GM23338 (cell line): ENCODE measurements around the gene CADPS. TPM values are rescaled to one million over a fixed set of nuclear protein-coding genes. Genes with fewer than 3 reads are reported as not detected.

Experiments used
- ATAC-seq: fragments of 200-7000 bp; cut with Tn5 transposase; 3 replicates; pipeline ENCODE4 v1.9.1; 2020
- DNase-seq: peaks from one replicate; pipeline ENCODE4 v3.0.0-alpha.2; 2015; ENCODE audit warnings: low spot score
- H2AFZ ChIP-seq: fragments of 200-600 bp; sonication (generic); 2 replicates; pipeline ENCODE4 v1.8.0; 2016; ENCODE audit warnings: antibody characterized with exemption, mild to moderate bottlenecking, moderate library complexity
- H3F3A ChIP-seq: fragments of 200-600 bp; sonication (generic); replicated peaks from 2 replicates; pipeline ENCODE4 v1.8.0; 2017; ENCODE audit warnings: antibody characterized with exemption, mixed run types, low read depth
- H3K27ac ChIP-seq: fragments of 200-600 bp; sonication (generic); 2 replicates; pipeline ENCODE4 v1.6.1; 2016; ENCODE audit warnings: low read depth
- H3K27me3 ChIP-seq: fragments of 200-600 bp; sonication (generic); 2 replicates; pipeline ENCODE4 v1.8.0; 2016; ENCODE audit warnings: mild to moderate bottlenecking, mixed run types, moderate library complexity; ENCODE audit not compliant: insufficient read depth
- H3K36me3 ChIP-seq: fragments of 200-600 bp; sonication (generic); 2 replicates; pipeline ENCODE4 v1.8.0; 2016; ENCODE audit warnings: mild to moderate bottlenecking; ENCODE audit not compliant: insufficient read depth
- H3K4me1 ChIP-seq: fragments of 200-600 bp; sonication (generic); 2 replicates; pipeline ENCODE4 v1.8.0; 2016; ENCODE audit warnings: mild to moderate bottlenecking, moderate library complexity; ENCODE audit not compliant: insufficient read depth
- H3K4me2 ChIP-seq: fragments of 200-600 bp; sonication (generic); 2 replicates; pipeline ENCODE4 v1.7.1; 2017; ENCODE audit warnings: mixed run types
- H3K4me3 ChIP-seq: fragments of 200-600 bp; sonication (generic); 2 replicates; pipeline ENCODE4 v1.6.1; 2016; ENCODE audit warnings: mixed run types
- H3K79me2 ChIP-seq: fragments of 200-600 bp; sonication (generic); replicated peaks from 2 replicates; pipeline ENCODE4 v1.8.0; 2017; ENCODE audit warnings: mild to moderate bottlenecking; ENCODE audit not compliant: insufficient read depth
- H3K9me2 ChIP-seq: fragments of 200-600 bp; sonication (generic); 2 replicates; pipeline ENCODE4 v1.8.0; 2017; ENCODE audit not compliant: insufficient read depth
- H4K20me1 ChIP-seq: fragments of 200-600 bp; sonication (generic); replicated peaks from 2 replicates; pipeline ENCODE4 v1.8.0; 2017; ENCODE audit warnings: mild to moderate bottlenecking; ENCODE audit not compliant: insufficient read depth
- H3K27ac Mint-ChIP-seq: 2 replicates; pipeline ENCODE4 v1.8.0; 2020; ENCODE audit warnings: inconsistent platforms, mild to moderate bottlenecking, moderate library complexity, mixed read lengths
- H3K27me3 Mint-ChIP-seq: 3 replicates; pipeline ENCODE4 v1.8.0; 2022; ENCODE audit warnings: low read depth, mild to moderate bottlenecking, moderate library complexity, mixed read lengths, inconsistent platforms; ENCODE audit not compliant: insufficient read depth, poor library complexity
- H3K36me3 Mint-ChIP-seq: 3 replicates; pipeline ENCODE4 v1.8.0; 2021; ENCODE audit warnings: low read depth, mild to moderate bottlenecking, inconsistent platforms, moderate library complexity, mixed read lengths
- H3K4me1 Mint-ChIP-seq: 3 replicates; pipeline ENCODE4 v1.8.0; 2020; ENCODE audit warnings: mild to moderate bottlenecking, inconsistent platforms, mixed read lengths
- H3K4me3 Mint-ChIP-seq: 3 replicates; pipeline ENCODE4 v1.8.0; 2021; ENCODE audit warnings: moderate library complexity, mild to moderate bottlenecking, inconsistent platforms, mixed read lengths
- H3K9me3 Mint-ChIP-seq: 3 replicates; pipeline ENCODE4 v1.8.0; 2020; ENCODE audit warnings: moderate library complexity, mild to moderate bottlenecking, inconsistent platforms, mixed read lengths
- CREB1 ChIP-seq: fragments of 250-450 bp; sonication (Bioruptor Pico); IDR thresholded peaks from 2 replicates; pipeline ENCODE4 v1.5.0; 2020; ENCODE audit warnings: low read depth, mild to moderate bottlenecking, moderate library complexity
- JUNB ChIP-seq: IDR thresholded peaks from one replicate; pipeline ENCODE4 v1.6.1; 2016; ENCODE audit warnings: antibody characterized with exemption; ENCODE audit not compliant: unreplicated experiment
- NANOG ChIP-seq: IDR thresholded peaks from 2 replicates; pipeline ENCODE4 v1.6.1; 2016; ENCODE audit warnings: antibody characterized with exemption, borderline replicate concordance
- polyA plus RNA-seq: library from polyadenylated mRNA; unstranded; fragments of >200 nt; fragmentation: Nextera tagmentation; extraction: Ambion mirVana; gene quantifications from 2 replicates; pipeline ENCODE4 v1.2.1, GENCODE V29; 2016
- total RNA-seq: library from RNA; depleted of rRNA; stranded (reverse); fragments of >200 nt; shearing (Covaris generic); gene quantifications from 2 replicates; pipeline ENCODE4 v1.2.3, GENCODE V29; 2014
- TF ChIP-seq, protein P1 (sequence below): fragments of 250-450 bp; sonication (Bioruptor Pico); IDR thresholded peaks from 2 replicates; pipeline ENCODE4 v1.5.0; 2020; ENCODE audit warnings: mild to moderate bottlenecking, moderate library complexity
- TF ChIP-seq, protein P2 (sequence below), 2 experiments: fragments of 200-600 bp in 1 of 2; sonication (generic) in 1 of 2; conservative IDR thresholded peaks; 2 replicates each; pipeline versions ENCODE4 v1.5.1 to v1.6.1; 2016 to 2017; ENCODE audit warnings: antibody characterized with exemption in 2 of 2, low read depth in 2 of 2, mild to moderate bottlenecking in 2 of 2, moderate library complexity in 1 of 2

Gene CADPS
- total and polyA plus RNA-seq, 2 experiments from 2014 or later, result 14.7 to 22.0 TPM

DNA sequence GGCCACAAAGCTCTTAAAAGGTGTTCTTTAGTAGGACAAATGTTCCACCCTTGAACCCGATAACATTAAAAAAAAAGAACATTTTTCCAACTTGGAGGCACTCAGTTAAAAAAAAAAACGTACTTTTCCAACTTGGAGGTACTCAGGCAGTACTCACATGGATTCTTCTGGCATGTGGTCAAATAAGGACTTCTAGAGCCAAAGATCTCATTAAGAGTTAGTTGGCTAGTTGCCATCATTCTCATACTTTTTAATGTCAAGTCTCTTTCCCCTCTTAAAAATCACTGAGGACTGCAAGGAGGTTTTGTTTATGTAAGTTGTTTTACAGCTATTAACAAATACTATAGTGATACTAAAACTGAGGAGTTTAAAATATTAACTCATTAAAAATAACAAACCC, 101.0 kb downstream of the CADPS start (continued):
- TF ChIP-seq, protein P1, sequence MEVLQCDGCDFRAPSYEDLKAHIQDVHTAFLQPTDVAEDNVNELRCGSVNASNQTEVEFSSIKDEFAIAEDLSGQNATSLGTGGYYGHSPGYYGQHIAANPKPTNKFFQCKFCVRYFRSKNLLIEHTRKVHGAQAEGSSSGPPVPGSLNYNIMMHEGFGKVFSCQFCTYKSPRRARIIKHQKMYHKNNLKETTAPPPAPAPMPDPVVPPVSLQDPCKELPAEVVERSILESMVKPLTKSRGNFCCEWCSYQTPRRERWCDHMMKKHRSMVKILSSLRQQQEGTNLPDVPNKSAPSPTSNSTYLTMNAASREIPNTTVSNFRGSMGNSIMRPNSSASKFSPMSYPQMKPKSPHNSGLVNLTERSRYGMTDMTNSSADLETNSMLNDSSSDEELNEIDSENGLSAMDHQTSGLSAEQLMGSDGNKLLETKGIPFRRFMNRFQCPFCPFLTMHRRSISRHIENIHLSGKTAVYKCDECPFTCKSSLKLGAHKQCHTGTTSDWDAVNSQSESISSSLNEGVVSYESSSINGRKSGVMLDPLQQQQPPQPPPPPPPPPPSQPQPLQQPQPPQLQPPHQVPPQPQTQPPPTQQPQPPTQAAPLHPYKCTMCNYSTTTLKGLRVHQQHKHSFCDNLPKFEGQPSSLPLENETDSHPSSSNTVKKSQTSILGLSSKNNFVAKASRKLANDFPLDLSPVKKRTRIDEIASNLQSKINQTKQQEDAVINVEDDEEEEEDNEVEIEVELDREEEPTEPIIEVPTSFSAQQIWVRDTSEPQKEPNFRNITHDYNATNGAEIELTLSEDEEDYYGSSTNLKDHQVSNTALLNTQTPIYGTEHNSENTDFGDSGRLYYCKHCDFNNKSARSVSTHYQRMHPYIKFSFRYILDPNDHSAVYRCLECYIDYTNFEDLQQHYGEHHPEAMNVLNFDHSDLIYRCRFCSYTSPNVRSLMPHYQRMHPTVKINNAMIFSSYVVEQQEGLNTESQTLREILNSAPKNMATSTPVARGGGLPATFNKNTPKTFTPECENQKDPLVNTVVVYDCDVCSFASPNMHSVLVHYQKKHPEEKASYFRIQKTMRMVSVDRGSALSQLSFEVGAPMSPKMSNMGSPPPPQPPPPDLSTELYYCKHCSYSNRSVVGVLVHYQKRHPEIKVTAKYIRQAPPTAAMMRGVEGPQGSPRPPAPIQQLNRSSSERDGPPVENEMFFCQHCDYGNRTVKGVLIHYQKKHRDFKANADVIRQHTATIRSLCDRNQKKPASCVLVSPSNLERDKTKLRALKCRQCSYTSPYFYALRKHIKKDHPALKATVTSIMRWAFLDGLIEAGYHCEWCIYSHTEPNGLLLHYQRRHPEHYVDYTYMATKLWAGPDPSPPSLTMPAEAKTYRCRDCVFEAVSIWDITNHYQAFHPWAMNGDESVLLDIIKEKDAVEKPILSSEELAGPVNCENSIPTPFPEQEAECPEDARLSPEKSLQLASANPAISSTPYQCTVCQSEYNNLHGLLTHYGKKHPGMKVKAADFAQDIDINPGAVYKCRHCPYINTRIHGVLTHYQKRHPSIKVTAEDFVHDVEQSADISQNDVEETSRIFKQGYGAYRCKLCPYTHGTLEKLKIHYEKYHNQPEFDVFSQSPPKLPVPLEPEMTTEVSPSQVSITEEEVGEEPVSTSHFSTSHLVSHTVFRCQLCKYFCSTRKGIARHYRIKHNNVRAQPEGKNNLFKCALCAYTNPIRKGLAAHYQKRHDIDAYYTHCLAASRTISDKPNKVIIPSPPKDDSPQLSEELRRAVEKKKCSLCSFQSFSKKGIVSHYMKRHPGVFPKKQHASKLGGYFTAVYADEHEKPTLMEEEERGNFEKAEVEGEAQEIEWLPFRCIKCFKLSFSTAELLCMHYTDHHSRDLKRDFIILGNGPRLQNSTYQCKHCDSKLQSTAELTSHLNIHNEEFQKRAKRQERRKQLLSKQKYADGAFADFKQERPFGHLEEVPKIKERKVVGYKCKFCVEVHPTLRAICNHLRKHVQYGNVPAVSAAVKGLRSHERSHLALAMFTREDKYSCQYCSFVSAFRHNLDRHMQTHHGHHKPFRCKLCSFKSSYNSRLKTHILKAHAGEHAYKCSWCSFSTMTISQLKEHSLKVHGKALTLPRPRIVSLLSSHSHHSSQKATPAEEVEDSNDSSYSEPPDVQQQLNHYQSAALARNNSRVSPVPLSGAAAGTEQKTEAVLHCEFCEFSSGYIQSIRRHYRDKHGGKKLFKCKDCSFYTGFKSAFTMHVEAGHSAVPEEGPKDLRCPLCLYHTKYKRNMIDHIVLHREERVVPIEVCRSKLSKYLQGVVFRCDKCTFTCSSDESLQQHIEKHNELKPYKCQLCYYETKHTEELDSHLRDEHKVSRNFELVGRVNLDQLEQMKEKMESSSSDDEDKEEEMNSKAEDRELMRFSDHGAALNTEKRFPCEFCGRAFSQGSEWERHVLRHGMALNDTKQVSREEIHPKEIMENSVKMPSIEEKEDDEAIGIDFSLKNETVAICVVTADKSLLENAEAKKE, result no peak

DNA sequence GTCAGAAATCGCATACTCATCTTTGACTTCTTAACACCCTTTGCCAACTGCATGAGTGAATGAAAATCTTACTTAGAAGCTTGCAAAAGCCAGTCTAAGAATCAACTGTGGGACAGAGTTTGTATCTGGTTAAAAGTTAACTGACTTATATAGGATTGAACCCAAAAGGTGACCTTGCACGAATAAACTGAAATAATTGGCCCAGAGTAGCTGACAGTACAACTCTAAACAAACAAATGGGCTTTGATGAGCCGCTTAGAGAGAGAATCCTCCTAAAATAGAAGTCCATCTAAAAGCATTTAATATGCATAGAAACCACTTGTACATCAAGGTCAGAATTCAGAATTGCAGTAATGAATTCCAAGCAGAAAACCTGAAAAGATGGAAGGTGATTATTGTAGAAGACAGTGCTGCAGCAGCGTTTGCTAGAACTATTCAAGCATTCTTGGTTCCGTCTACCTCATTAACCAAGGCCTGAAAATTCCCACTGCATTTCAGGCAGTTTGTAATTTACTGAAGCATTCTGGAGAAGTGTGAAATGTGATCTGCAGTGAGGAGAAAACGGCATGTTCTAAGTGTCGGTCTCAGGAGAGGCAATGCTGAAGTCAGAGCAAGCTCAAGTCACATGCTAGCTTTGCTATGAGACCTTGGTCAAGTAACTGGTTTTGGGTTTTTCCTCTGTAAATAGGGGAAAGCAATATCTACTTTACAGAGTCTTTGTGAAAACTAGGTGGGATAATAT, 103.7 kb downstream of the CADPS start:
- no peaks in the 10 kb centered on the region for H3K4me1 Mint-ChIP-seq
- no peaks in the 10 kb centered on the region for H3K36me3 Mint-ChIP-seq
- Histone ChIP-seq H3K4me1 (no peaks in the 10 kb centered on the region), H3F3A (no peaks in the 10 kb centered on the region), H3K9me2 (no peaks in the 10 kb centered on the region), H4K20me1 (no peaks in the 10 kb centered on the region), H3K27ac (no peak overlapping the region), H2AFZ (no peak overlapping the region), H3K36me3 (no peaks in the 10 kb centered on the region), H3K79me2 (no peaks in the 10 kb centered on the region), H3K27me3 (no peaks in the 10 kb centered on the region), H3K4me3 (no peak overlapping the region), H3K4me2 (no peak overlapping the region)
- H3K9me3 Mint-ChIP-seq, result no peaks in the 10 kb centered on the region
- DNase-seq (no peak), ATAC-seq (no peak)
- no peak overlapping the region for H3K27ac Mint-ChIP-seq
- H3K27me3 Mint-ChIP-seq, result peaks cover 2% of the 10 kb centered on the region
- TF ChIP-seq NANOG, result no peak
- no peak for TF ChIP-seq JUNB
- no peak for TF ChIP-seq CREB1 (CRISPR knock-in tag)
- TF ChIP-seq, protein P2, sequence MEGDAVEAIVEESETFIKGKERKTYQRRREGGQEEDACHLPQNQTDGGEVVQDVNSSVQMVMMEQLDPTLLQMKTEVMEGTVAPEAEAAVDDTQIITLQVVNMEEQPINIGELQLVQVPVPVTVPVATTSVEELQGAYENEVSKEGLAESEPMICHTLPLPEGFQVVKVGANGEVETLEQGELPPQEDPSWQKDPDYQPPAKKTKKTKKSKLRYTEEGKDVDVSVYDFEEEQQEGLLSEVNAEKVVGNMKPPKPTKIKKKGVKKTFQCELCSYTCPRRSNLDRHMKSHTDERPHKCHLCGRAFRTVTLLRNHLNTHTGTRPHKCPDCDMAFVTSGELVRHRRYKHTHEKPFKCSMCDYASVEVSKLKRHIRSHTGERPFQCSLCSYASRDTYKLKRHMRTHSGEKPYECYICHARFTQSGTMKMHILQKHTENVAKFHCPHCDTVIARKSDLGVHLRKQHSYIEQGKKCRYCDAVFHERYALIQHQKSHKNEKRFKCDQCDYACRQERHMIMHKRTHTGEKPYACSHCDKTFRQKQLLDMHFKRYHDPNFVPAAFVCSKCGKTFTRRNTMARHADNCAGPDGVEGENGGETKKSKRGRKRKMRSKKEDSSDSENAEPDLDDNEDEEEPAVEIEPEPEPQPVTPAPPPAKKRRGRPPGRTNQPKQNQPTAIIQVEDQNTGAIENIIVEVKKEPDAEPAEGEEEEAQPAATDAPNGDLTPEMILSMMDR (conservative IDR thresholded peaks at IDR 0.05; ENCODE audit: low read depth in 2 of 2), result no peak
- H3K4me3 Mint-ChIP-seq, result no peak overlapping the region
